Mesothelial cell of epicardium (in vitro differentiated cells): ENCODE data around the gene COL23A1. TPM values are rescaled to one million over a fixed set of nuclear protein-coding genes. Genes with fewer than 3 reads are reported as not detected.

Experiments
- DNase-seq, 2 experiments: peaks; one replicate each; pipeline ENCODE4 v3.0.0; 2021; ENCODE audit warnings: low spot score in 2 of 2; ENCODE audit not compliant: unreplicated experiment in 2 of 2
- H3K27ac Mint-ChIP-seq: 2 replicates; pipeline ENCODE4 v1.8.0; 2021; ENCODE audit warnings: mixed read lengths
- H3K27me3 Mint-ChIP-seq: 2 replicates; pipeline ENCODE4 v1.8.0; 2021; ENCODE audit warnings: low read depth, mixed read lengths
- H3K36me3 Mint-ChIP-seq: 2 replicates; pipeline ENCODE4 v1.8.0; 2021; ENCODE audit warnings: mixed read lengths
- H3K4me1 Mint-ChIP-seq: 2 replicates; pipeline ENCODE4 v1.8.0; 2021; ENCODE audit warnings: mixed read lengths
- H3K4me3 Mint-ChIP-seq: 2 replicates; pipeline ENCODE4 v1.8.0; 2021; ENCODE audit warnings: mild to moderate bottlenecking, moderate library complexity, mixed read lengths
- H3K9me3 Mint-ChIP-seq: 2 replicates; pipeline ENCODE4 v1.8.0; 2021; ENCODE audit warnings: mixed read lengths
- CTCF ChIP-seq: fragments of 200-600 bp; sonication (generic); IDR thresholded peaks from one replicate; pipeline ENCODE4 v1.5.0; 2021; ENCODE audit warnings: antibody characterized with exemption; ENCODE audit not compliant: unreplicated experiment
- total RNA-seq: library from RNA; stranded (reverse); gene quantifications from 3 replicates; pipeline ENCODE4 v1.2.1, GENCODE V29; 2021

COL23A1 gene
- total RNA-seq, 1 donor from 2014 or later = 13.6 TPM

- Mint-ChIP-seq H3K27ac (no peak overlapping the region), H3K9me3 (no peaks in the 10 kb centered on the region), H3K4me3 (no peak overlapping the region), H3K4me1 (peaks cover 2% of the 10 kb centered on the region), H3K27me3 (no peaks in the 10 kb centered on the region), H3K36me3 (no peaks in the 10 kb centered on the region)
- no peak for TF ChIP-seq CTCF
- DNase-seq = no peak
Observed at GRCh38 chr5:178527458-178528307, 62.5 kb downstream of the COL23A1 start.

GRCh38 chr5:178526773-178527457 is 63.3 kb downstream of the COL23A1 start:
- Mint-ChIP-seq H3K27me3 (no peaks in the 10 kb centered on the region), H3K9me3 (no peaks in the 10 kb centered on the region), H3K4me3 (no peak overlapping the region), H3K27ac (peak overlapping the region; percentile 3), H3K36me3 (no peaks in the 10 kb centered on the region), H3K4me1 (peaks cover 2% of the 10 kb centered on the region)
- DNase-seq = no peak
- no peak for TF ChIP-seq CTCF

DNA sequence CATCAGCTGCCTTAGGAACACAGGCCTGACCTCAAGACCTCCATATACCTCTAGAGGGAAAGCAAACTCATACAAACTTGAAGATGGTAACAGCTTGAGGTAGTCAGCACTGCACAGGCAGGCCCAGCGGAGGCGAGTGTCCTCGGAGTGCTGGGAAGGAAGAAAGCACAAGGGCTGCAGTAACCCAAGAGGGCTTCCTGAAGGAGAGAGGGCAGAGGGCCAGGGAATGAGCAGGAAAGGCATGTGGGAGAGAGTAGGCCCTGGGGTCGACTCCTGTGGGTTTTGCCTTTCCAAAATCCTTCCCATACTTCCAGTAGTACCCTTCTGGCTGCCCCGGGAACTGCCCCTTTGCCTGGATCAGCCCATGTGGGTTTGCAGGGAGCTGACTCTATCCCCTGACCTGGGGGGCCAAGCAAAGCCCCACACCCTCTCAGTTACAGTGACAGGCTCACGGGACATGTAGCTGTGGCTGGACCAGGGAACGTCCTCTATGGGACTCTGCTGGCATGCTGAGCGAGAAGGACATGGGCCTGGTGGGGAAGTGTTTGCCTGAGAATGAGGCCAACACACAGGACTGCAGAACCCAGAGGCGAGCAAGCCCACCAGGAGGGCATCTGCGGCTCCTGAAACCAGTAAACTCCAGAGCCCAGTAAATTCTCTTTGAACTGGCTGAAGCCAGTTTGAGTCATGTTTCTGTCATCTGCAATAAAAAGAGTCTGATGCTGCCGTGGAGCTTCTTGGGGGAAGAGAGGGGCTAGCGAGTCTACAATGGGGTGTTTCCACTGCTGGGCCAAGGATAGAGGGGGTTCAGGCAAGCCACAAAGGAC is 64.1 kb downstream of the COL23A1 start:
- Mint-ChIP-seq H3K9me3 (no peaks in the 10 kb centered on the region), H3K27me3 (no peaks in the 10 kb centered on the region), H3K27ac (peak overlapping the region; percentile 48), H3K4me3 (no peak overlapping the region), H3K36me3 (no peaks in the 10 kb centered on the region), H3K4me1 (peaks cover 2% of the 10 kb centered on the region)
- TF ChIP-seq CTCF = no peak
- DNase-seq = no peak

GRCh38 chr5:178524093-178524882 is 65.9 kb downstream of the COL23A1 start:
- no peak overlapping the region for H3K27ac Mint-ChIP-seq
- no peaks in the 10 kb centered on the region for H3K36me3 Mint-ChIP-seq
- DNase-seq = no peak
- TF ChIP-seq CTCF = no peak
- no peak overlapping the region for H3K4me3 Mint-ChIP-seq
- peaks cover 2% of the 10 kb centered on the region for H3K4me1 Mint-ChIP-seq
- H3K27me3 Mint-ChIP-seq = no peaks in the 10 kb centered on the region
- peaks cover 6% of the 10 kb centered on the region for H3K9me3 Mint-ChIP-seq

DNA sequence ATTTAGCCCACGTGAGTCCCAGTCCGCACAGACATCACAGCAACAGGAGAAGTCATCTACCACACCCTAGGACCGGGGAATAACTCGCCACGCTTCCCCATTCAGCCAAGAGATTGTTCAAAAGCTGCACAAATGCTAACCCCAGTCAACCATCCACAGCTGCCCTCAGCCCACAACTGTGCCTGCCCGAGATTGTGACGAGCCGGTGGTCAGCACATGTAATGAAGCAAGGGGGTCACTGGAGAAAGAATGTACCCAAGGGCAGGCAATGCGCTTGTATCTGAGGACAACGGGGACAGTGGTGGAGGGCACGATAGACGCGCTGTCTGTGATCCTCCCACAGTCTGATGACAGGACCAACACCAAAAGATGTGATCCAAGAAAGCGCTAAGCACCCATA is 67.8 kb downstream of the COL23A1 start:
- Mint-ChIP-seq H3K27me3 (no peaks in the 10 kb centered on the region), H3K4me1 (peaks cover 2% of the 10 kb centered on the region), H3K4me3 (no peak overlapping the region), H3K9me3 (peaks cover 6% of the 10 kb centered on the region), H3K27ac (no peak overlapping the region), H3K36me3 (no peaks in the 10 kb centered on the region)
- no peak for TF ChIP-seq CTCF
- DNase-seq = no peak
